ENCODE data around the gene FPR3. TPM values are rescaled to one million over a fixed set of nuclear protein-coding genes. Genes with fewer than 3 reads are reported as not detected.

FPR3 gene
- polyA plus RNA-seq, 1 donor, result 4.9 TPM

DNA sequence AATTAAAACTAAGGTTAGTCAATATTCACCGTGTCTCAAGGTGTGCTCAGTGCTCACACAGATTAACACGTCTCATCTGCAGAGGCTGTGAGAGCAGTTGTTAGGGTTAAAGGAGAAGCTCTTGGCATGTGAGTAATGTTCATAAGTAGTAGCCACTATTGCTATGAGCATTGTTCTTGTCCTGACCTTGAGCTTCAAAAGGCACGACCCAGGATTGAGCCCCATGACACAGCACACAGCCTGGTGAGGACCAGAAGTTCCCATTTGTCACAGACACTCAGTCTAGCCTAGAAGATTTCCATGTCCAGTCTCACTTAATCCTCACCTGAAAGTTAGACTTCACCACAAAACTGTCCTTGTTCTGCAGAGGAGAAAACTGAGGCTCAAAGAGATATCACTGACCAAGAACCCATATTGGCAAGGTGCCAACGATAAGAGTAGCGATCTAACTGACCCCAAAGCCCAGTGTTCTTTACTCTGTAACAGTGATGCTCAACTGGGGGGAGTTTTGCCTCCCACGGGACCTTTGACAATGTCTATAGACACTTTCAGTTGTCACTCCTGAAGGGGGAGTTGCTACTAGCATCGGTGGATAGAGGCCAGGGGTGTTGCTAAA, 26.0 kb downstream of the FPR3 start:
- no peak for DNase-seq
- Histone ChIP-seq H3K27me3 (ENCODE audit: control insufficient read depth, insufficient read depth, low read length) (no peaks in the 10 kb centered on the region), H3K4me1 (ENCODE audit: control insufficient read depth, insufficient read depth, low read length) (no peaks in the 10 kb centered on the region), H3K27ac (ENCODE audit: low read length) (no peak overlapping the region), H3K36me3 (ENCODE audit: control insufficient read depth, insufficient read depth, low read length) (no peaks in the 10 kb centered on the region), H3K4me3 (ENCODE audit: low read length) (no peak overlapping the region), H3K9me3 (ENCODE audit: control insufficient read depth, low read depth, low read length) (no peaks in the 10 kb centered on the region)
- WGBS (ENCODE audit: insufficient coverage, low lambda C conversion rate), result no CpG with 5 or more reads among the region's 7 CpGs

DNA sequence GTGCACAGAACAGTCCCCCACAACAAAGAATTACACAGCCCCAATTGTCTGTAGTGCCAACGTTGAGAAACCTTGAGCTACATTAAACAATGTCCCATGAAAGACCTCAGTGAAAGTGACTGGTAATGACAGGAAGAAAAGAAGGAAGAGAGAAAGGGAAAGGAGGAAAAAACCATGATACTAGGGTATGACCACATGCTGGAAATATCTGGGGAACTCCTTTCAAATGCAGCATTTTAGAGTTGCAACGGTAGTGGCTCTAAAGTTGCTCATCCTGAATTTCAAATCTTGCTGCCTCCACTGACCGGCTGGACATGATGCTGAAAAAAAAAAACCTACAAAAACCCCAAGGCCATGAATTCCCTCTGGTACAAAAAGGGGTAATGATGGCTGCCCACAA, 26.5 kb downstream of the FPR3 start:
- Histone ChIP-seq H3K9me3 (ENCODE audit: control insufficient read depth, low read depth, low read length) (no peaks in the 10 kb centered on the region), H3K27me3 (ENCODE audit: control insufficient read depth, insufficient read depth, low read length) (no peaks in the 10 kb centered on the region), H3K4me3 (ENCODE audit: low read length) (no peak overlapping the region), H3K27ac (ENCODE audit: low read length) (no peak overlapping the region), H3K36me3 (ENCODE audit: control insufficient read depth, insufficient read depth, low read length) (no peaks in the 10 kb centered on the region), H3K4me1 (ENCODE audit: control insufficient read depth, insufficient read depth, low read length) (no peaks in the 10 kb centered on the region)
- DNase-seq, result no peak
- no CpG with 5 or more reads among the region's 3 CpGs for WGBS (ENCODE audit: insufficient coverage, low lambda C conversion rate)

DNA sequence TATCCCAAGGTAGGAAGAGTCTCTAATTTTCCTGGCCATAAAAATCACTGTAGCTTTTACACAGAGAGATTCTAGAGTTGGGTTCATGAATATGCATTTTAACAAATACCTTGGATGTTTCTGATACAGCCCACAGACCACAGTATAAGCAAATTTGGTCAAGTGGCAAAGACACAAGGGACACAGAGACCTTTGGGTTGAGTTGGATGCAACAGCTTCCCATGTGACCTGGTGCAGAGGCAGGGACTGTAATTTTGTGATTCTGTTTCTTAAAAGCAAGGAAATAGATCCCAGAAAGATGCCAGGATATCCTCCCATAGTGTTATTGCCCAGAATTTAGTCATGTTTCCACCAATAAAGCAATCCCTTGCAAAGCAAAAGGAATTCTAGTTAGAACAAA, 27.0 kb downstream of the FPR3 start:
- no peak for DNase-seq
- Histone ChIP-seq H3K36me3 (ENCODE audit: control insufficient read depth, insufficient read depth, low read length) (no peaks in the 10 kb centered on the region), H3K9me3 (ENCODE audit: control insufficient read depth, low read depth, low read length) (no peaks in the 10 kb centered on the region), H3K27me3 (ENCODE audit: control insufficient read depth, insufficient read depth, low read length) (no peaks in the 10 kb centered on the region), H3K4me3 (ENCODE audit: low read length) (no peak overlapping the region), H3K27ac (ENCODE audit: low read length) (no peak overlapping the region), H3K4me1 (ENCODE audit: control insufficient read depth, insufficient read depth, low read length) (no peaks in the 10 kb centered on the region)

DNA sequence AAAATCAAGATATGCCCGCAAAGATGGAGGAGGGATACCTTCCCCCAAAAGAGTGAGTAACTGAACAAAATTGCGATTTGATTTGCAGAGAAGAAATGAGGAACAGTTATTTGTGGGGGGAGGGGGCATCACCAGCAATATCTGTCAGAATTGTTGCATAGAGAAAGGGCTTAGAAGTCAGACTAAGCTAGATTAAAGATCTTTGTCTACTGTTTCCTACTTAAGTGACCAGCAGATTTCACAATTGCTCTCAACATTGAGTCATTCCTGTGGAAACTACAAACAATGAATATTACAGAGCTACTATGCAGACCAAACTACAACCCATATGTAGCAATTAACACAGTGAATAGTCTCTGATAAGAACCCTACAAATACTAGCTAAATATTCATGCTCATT, 27.4 kb downstream of the FPR3 start:
- no peak overlapping the region for H3K27ac ChIP-seq (ENCODE audit: low read length)
- H3K9me3 ChIP-seq (ENCODE audit: control insufficient read depth, low read depth, low read length), result no peaks in the 10 kb centered on the region
- H3K27me3 ChIP-seq (ENCODE audit: control insufficient read depth, insufficient read depth, low read length), result no peaks in the 10 kb centered on the region
- no peaks in the 10 kb centered on the region for H3K4me1 ChIP-seq (ENCODE audit: control insufficient read depth, insufficient read depth, low read length)
- H3K4me3 ChIP-seq (ENCODE audit: low read length), result no peak overlapping the region
- no peaks in the 10 kb centered on the region for H3K36me3 ChIP-seq (ENCODE audit: control insufficient read depth, insufficient read depth, low read length)
- no peak for DNase-seq
- 88% methylated on average over 2 of the region's 2 CpGs for WGBS (ENCODE audit: insufficient coverage, low lambda C conversion rate)

DNA sequence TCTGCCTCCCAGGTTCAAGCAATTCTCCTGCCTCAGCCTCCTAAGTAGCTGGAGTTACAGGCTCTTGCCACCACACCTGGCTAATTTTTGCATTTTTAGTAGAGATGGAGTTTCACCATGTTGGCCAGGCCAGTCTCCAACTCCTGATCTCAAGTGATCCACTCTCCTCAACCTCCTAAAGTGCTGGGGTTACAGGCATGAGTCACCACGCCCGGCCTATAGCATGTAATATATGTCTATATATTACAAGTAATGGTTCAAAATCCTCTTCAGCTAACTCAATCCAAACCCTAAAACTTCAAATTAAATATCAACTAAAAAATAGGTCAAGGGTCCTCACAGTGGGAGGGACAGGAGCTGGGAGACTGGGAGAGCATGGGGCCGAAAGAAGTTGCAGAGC, 28.0 kb downstream of the FPR3 start:
- H3K4me1 ChIP-seq (ENCODE audit: control insufficient read depth, insufficient read depth, low read length), result no peaks in the 10 kb centered on the region
- H3K27me3 ChIP-seq (ENCODE audit: control insufficient read depth, insufficient read depth, low read length), result no peaks in the 10 kb centered on the region
- H3K9me3 ChIP-seq (ENCODE audit: control insufficient read depth, low read depth, low read length), result no peaks in the 10 kb centered on the region
- no CpG with 5 or more reads among the region's 3 CpGs for WGBS (ENCODE audit: insufficient coverage, low lambda C conversion rate)
- no peaks in the 10 kb centered on the region for H3K36me3 ChIP-seq (ENCODE audit: control insufficient read depth, insufficient read depth, low read length)
- H3K4me3 ChIP-seq (ENCODE audit: low read length), result no peak overlapping the region
- no peak for DNase-seq
- H3K27ac ChIP-seq (ENCODE audit: low read length), result no peak overlapping the region

DNA sequence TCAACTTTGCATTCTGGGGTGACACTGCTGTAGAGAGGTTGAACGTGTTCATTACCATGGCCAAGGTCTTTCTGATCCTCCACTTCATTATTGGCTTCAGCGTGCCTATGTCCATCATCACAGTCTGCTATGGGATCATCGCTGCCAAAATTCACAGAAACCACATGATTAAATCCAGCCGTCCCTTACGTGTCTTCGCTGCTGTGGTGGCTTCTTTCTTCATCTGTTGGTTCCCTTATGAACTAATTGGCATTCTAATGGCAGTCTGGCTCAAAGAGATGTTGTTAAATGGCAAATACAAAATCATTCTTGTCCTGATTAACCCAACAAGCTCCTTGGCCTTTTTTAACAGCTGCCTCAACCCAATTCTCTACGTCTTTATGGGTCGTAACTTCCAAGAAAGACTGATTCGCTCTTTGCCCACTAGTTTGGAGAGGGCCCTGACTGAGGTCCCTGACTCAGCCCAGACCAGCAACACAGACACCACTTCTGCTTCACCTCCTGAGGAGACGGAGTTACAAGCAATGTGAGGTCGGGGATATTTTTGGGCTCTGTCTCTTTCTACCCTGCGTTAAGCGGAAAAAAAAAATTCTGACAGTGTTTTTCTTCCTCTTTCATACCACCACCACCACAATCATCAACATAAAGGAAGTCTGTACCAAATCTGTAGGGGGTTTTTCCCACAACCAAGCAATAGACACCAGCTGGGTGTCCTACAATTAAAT, 29.5 kb downstream of the FPR3 start:
- DNase-seq, result no peak
- no CpG with 5 or more reads among the region's 13 CpGs for WGBS (ENCODE audit: insufficient coverage, low lambda C conversion rate)
- H3K4me3 ChIP-seq (ENCODE audit: low read length), result no peak overlapping the region
- H3K27me3 ChIP-seq (ENCODE audit: control insufficient read depth, insufficient read depth, low read length), result no peaks in the 10 kb centered on the region
- no peak overlapping the region for H3K27ac ChIP-seq (ENCODE audit: low read length)
- no peaks in the 10 kb centered on the region for H3K9me3 ChIP-seq (ENCODE audit: control insufficient read depth, low read depth, low read length)
- H3K4me1 ChIP-seq (ENCODE audit: control insufficient read depth, insufficient read depth, low read length), result no peaks in the 10 kb centered on the region
- no peaks in the 10 kb centered on the region for H3K36me3 ChIP-seq (ENCODE audit: control insufficient read depth, insufficient read depth, low read length)

DNA sequence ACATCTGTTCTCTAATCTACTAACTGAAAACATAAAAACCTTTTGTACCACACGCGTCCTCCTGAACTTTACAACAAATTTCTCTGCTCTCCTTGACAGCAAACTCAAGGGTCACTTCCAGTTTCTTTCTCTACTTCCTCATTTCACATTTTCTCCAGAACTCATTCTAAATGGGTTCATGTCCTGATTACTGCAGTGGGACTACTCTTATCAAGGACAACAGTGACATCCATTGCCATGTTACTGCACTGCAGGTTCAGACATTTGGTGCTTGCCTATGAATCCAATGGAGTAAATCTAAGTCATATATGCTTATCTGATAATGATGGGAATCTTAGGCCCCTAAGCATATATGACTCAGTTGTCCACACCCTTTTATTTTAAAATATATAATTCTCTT, 35.3 kb downstream of the FPR3 start:
- Histone ChIP-seq H3K27me3 (ENCODE audit: control insufficient read depth, insufficient read depth, low read length) (no peaks in the 10 kb centered on the region), H3K4me3 (ENCODE audit: low read length) (no peak overlapping the region), H3K9me3 (ENCODE audit: control insufficient read depth, low read depth, low read length) (no peaks in the 10 kb centered on the region), H3K27ac (ENCODE audit: low read length) (no peak overlapping the region), H3K36me3 (ENCODE audit: control insufficient read depth, insufficient read depth, low read length) (no peaks in the 10 kb centered on the region), H3K4me1 (ENCODE audit: control insufficient read depth, insufficient read depth, low read length) (no peaks in the 10 kb centered on the region)
- DNase-seq, result no peak
- WGBS (ENCODE audit: insufficient coverage, low lambda C conversion rate), result 80% methylated on average over 1 of the region's 2 CpGs

DNA sequence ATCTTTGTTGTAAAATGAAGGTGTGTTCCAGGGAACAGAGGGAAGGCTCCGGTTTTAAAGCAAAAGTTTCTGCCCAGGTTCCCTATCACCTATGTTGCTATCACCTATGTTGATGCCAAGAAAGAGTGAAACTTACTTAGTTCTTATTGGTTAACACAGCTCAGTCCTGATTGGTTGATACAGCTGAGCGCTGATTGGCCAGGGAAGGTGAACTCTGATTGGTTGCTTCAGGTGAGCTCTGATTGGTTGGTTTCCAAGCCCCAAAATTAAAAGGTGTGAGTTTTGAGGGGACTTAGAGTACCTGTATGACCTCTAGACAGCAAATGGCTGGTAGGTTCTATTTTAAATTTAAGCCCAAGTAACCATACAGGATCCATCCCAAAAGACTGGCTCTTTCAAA, 42.2 kb downstream of the FPR3 start:
- WGBS (ENCODE audit: insufficient coverage, low lambda C conversion rate), result no CpG with 5 or more reads among the region's 2 CpGs
- Histone ChIP-seq H3K9me3 (ENCODE audit: control insufficient read depth, low read depth, low read length) (peaks cover 4% of the 10 kb centered on the region), H3K27me3 (ENCODE audit: control insufficient read depth, insufficient read depth, low read length) (no peaks in the 10 kb centered on the region), H3K4me3 (ENCODE audit: low read length) (no peak overlapping the region), H3K27ac (ENCODE audit: low read length) (no peak overlapping the region), H3K4me1 (ENCODE audit: control insufficient read depth, insufficient read depth, low read length) (no peaks in the 10 kb centered on the region), H3K36me3 (ENCODE audit: control insufficient read depth, insufficient read depth, low read length) (no peaks in the 10 kb centered on the region)
- no peak for DNase-seq

DNA sequence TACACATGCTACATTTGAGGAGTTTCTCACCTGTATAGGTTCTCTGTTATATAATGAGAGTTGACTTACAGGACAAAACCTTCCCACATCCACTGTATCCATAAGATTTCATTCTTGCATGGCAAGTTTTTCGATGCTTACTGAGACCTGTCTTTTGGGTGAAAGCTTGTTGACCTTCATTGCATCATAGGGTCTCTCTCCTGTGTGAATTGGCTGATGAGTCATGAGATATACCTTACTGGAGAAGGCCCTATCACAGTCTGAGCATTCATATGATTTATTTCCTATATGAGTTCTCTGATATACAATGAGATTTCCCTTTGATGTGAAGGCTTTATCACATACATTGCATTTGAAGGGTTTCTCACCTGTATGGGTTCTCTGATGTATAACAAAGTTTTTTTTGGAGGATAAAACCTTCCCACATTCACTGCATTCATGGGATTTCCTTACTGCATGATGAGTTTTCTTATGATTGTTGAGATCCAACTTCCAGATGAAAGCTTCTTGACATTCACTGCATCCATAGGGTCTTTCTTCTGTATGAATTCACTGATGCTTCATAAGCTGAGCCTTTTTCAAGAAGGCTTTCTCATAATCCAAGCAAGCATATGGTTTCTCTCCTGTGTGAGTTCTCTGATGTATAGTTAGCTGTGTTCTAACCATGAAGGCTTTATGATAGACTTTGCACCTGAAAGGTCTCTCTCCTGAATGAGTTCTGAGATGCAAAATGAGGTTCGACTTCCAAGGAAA, 67.1 kb downstream of the FPR3 start:
- Histone ChIP-seq H3K27ac (ENCODE audit: low read length) (no peak overlapping the region), H3K4me3 (ENCODE audit: low read length) (no peak overlapping the region), H3K9me3 (ENCODE audit: control insufficient read depth, low read depth, low read length) (peaks cover 35% of the 10 kb centered on the region), H3K36me3 (ENCODE audit: control insufficient read depth, insufficient read depth, low read length) (no peaks in the 10 kb centered on the region), H3K4me1 (ENCODE audit: control insufficient read depth, insufficient read depth, low read length) (no peaks in the 10 kb centered on the region), H3K27me3 (ENCODE audit: control insufficient read depth, insufficient read depth, low read length) (no peaks in the 10 kb centered on the region)
- no peak for DNase-seq
- 100% methylated on average over 1 of the region's 2 CpGs for WGBS (ENCODE audit: insufficient coverage, low lambda C conversion rate)

DNA sequence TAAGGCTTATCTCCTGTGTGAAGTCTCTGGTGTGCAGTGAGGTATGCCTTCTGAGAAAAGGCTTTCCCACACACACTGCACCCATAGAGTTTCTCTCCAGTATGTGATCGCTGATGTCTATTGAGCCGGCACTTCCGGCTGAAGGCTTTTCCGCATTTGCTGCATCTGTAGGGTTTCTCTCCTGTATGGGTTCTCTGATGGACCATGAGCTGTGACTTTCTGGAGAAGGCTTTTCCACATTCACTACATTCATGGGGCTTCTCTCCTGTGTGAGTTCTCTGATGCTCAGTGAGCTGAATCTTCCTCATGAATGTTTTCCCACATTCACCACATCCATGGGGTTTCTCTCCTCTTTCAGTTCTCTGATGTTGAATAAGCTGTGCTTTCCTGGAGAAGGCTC, 78.1 kb downstream of the FPR3 start:
- Histone ChIP-seq H3K9me3 (ENCODE audit: control insufficient read depth, low read depth, low read length) (peaks cover 21% of the 10 kb centered on the region), H3K27me3 (ENCODE audit: control insufficient read depth, insufficient read depth, low read length) (no peaks in the 10 kb centered on the region), H3K4me1 (ENCODE audit: control insufficient read depth, insufficient read depth, low read length) (no peaks in the 10 kb centered on the region), H3K27ac (ENCODE audit: low read length) (no peak overlapping the region), H3K36me3 (ENCODE audit: control insufficient read depth, insufficient read depth, low read length) (peaks cover 45% of the 10 kb centered on the region), H3K4me3 (ENCODE audit: low read length) (no peak overlapping the region)
- no peak for DNase-seq
- WGBS (ENCODE audit: insufficient coverage, low lambda C conversion rate), result 100% methylated on average over 1 of the region's 4 CpGs

Measured in large intestine (tissue), 3 donors.